ENCODE measurements around the gene TIGD3. TPM values are rescaled to one million over a fixed set of nuclear protein-coding genes. Genes with fewer than 3 reads are reported as not detected.

The TIGD3 gene
- total and polyA plus RNA-seq, 11 donors: 0.19 to 0.91 (median 0.42) TPM; not detected in 2

- no peaks in the 10 kb centered on the region for H3K9me3 ChIP-seq
- no peak overlapping the region for H3K27ac ChIP-seq
- no peak overlapping the region for H3K4me3 ChIP-seq
- peaks cover 0 to 57% (median 17%) of the 10 kb centered on the region in 12 donors for H3K4me1 ChIP-seq
- DNase-seq (no peak), ATAC-seq (no peak)
- intact Hi-C loops (cut with DNase I): no loop called here
- peaks cover 0 to 82% (median 65%) of the 10 kb centered on the region in 9 donors for H3K36me3 ChIP-seq
- WGBS, 4 donors: 91 to 94% (median 92%) methylated on average over 11 of the region's 11 CpGs
- TF ChIP-seq CTCF (IDR thresholded peaks at IDR 0.05): no peak
- no peaks in the 10 kb centered on the region for H3K27me3 ChIP-seq
Observed at GRCh38 chr11:65340226-65340625, 14.3 kb upstream of the TIGD3 start.

GRCh38 chr11:65341856-65342255, 12.7 kb upstream of the TIGD3 start:
- ATAC-seq (no peak), DNase-seq (no peak)
- H3K27me3 ChIP-seq: no peaks in the 10 kb centered on the region
- peak overlapping the region in 9 of 12 donors; percentile 6 to 39 (median 24) for H3K27ac ChIP-seq
- peaks cover 0 to 49% (median 10%) of the 10 kb centered on the region in 12 donors for H3K4me1 ChIP-seq
- intact Hi-C loops (cut with DNase I): no loop called here
- no peak overlapping the region for H3K4me3 ChIP-seq
- TF ChIP-seq POLR2A (IDR thresholded peaks at IDR 0.05): no peak
- no peak for TF ChIP-seq CTCF (IDR thresholded peaks at IDR 0.05)
- 81 to 89% (median 86%) methylated on average over 3 of the region's 3 CpGs for WGBS, 4 donors
- no peaks in the 10 kb centered on the region for H3K9me3 ChIP-seq
- H3K36me3 ChIP-seq: peaks cover 0 to 89% (median 81%) of the 10 kb centered on the region in 9 donors

GRCh38 chr11:65351511-65351910, 3.0 kb upstream of the TIGD3 start:
- intact Hi-C loops (cut with DNase I): no loop called here
- ATAC-seq (no peak), DNase-seq (no peak)
- 86 to 97% (median 91%) methylated on average over 2 of the region's 2 CpGs for whole genome bisulfite sequencing, 4 donors
- H3K27ac ChIP-seq: no peak overlapping the region
- no peaks in the 10 kb centered on the region for H3K9me3 ChIP-seq
- H3K36me3 ChIP-seq: peaks cover 0 to 69% (median 62%) of the 10 kb centered on the region in 9 donors
- H3K27me3 ChIP-seq: peaks cover 0 to 6% (median 0%) of the 10 kb centered on the region in 9 donors
- peaks cover 0 to 30% (median 24%) of the 10 kb centered on the region in 12 donors for H3K4me1 ChIP-seq
- H3K4me3 ChIP-seq: no peak overlapping the region
- no peak for TF ChIP-seq POLR2A (IDR thresholded peaks at IDR 0.05)
- TF ChIP-seq CTCF (IDR thresholded peaks at IDR 0.05): no peak

- 79 to 87% (median 83%) methylated on average over 3 of the region's 3 CpGs for WGBS, 4 donors
- intact Hi-C loops (cut with DNase I): no loop called here
- TF ChIP-seq POLR2A (IDR thresholded peaks at IDR 0.05) (no peak), CTCF (IDR thresholded peaks at IDR 0.05) (peak in 6 of 12 donors; percentile 12 to 30 (median 22))
- peaks cover 0 to 42% (median 24%) of the 10 kb centered on the region in 12 donors for H3K4me1 ChIP-seq
- no peak overlapping the region for H3K4me3 ChIP-seq
- no peaks in the 10 kb centered on the region for H3K9me3 ChIP-seq
- peaks cover 0 to 56% (median 50%) of the 10 kb centered on the region in 9 donors for H3K36me3 ChIP-seq
- ATAC-seq (no peak), DNase-seq (peak in 1 of 5 donors; percentile 14)
- H3K27me3 ChIP-seq: peaks cover 0 to 6% (median 0%) of the 10 kb centered on the region in 9 donors
- H3K27ac ChIP-seq: no peak overlapping the region
Observed at GRCh38 chr11:65352783-65353182, 1.8 kb upstream of the TIGD3 start.
